HepG2 (cell line): Measurements from ENCODE around the gene SOX9. TPM values are rescaled to one million over a fixed set of nuclear protein-coding genes. Genes with fewer than 3 reads are reported as not detected.

Source experiments
- ATAC-seq: fragments of 200-7000 bp; cut with Tn5 transposase; 3 replicates; pipeline ENCODE4 v1.9.1; 2020; ENCODE audit warnings: mild to moderate bottlenecking, moderate library complexity
- BruUV-seq: library from RNA; stranded (reverse); fragments of 400-500 nt; replicated peaks from 2 replicates; lab custom pipeline; 2021; lab: Mats Ljungman, UMichigan
- CTCF ChIA-PET: fragments of 300-600 bp; formaldehyde crosslinking; extraction: SDS; loops from one replicate; lab custom pipeline; 2021; ENCODE audit warnings: low total read pairs, inconsistent platforms, low intra/inter-chr PET ratio; lab: Yijun Ruan, JAX
- POLR2A ChIA-PET: fragments of 350-600 bp; sonication (Branson Sonifier 250); formaldehyde crosslinking; loops from one replicate; lab custom pipeline; 2020; ENCODE audit warnings: antibody characterized with exemption, inconsistent platforms; lab: Yijun Ruan, JAX
- DNase-seq: peaks from one replicate; pipeline ENCODE4 v3.0.0-alpha.2; 2015; ENCODE audit warnings: low spot score
- FAIRE-seq: peaks from 3 replicates; lab custom pipeline; 2011; peaks lifted over from hg19 to GRCh38; lab: Jason Lieb, UNC
- H2AFZ ChIP-seq: one replicate; pipeline ENCODE4 v1.6.1; 2011; ENCODE audit warnings: low read length, inconsistent platforms
- H3K27ac ChIP-seq: fragments of 300-600 bp; 3 replicates; pipeline ENCODE4 v1.8.0; 2011; ENCODE audit warnings: mixed run types, mild to moderate bottlenecking, mixed read lengths, low read length, inconsistent platforms; ENCODE audit not compliant: insufficient read depth; ENCODE audit errors: extremely low read length
- H3K27me3 ChIP-seq, 2 experiments: fragments of 200-600 bp in 1 of 2; 2 replicates in 1 of 2; 3 replicates in 1 of 2; pipeline versions ENCODE4 v1.6.0 to v1.8.0; 2011; ENCODE audit warnings: low read length in 2 of 2, mild to moderate bottlenecking in 2 of 2, moderate library complexity in 2 of 2, inconsistent platforms in 1 of 2; ENCODE audit not compliant: insufficient read depth in 2 of 2, control insufficient read depth in 1 of 2
- H3K36me3 ChIP-seq, 2 experiments: fragments of 200-600 bp in 1 of 2; replicated peaks in 1 of 2; 2 replicates in 1 of 2; 3 replicates in 1 of 2; pipeline versions ENCODE4 v1.5.1 to v1.8.0; 2011; ENCODE audit warnings: low read length in 2 of 2, inconsistent platforms in 1 of 2; ENCODE audit not compliant: insufficient read depth in 2 of 2, control insufficient read depth in 1 of 2
- H3K4me1 ChIP-seq: 2 replicates; pipeline ENCODE4 v1.5.1; 2012; ENCODE audit warnings: low read length, inconsistent platforms; ENCODE audit not compliant: insufficient read depth
- H3K4me2 ChIP-seq: 2 replicates; pipeline ENCODE4 v1.6.0; 2011; ENCODE audit warnings: low read depth, low read length, inconsistent platforms
- H3K4me3 ChIP-seq, 3 experiments: fragments of 200-600 bp in 1 of 3; sonication (generic), shearing (Covaris generic) in 1 of 3; replicated peaks in 1 of 3; 2 replicates each; pipeline ENCODE4 v1.5.1; 2011 to 2016; ENCODE audit warnings: low read length in 3 of 3, inconsistent platforms in 2 of 3, low read depth in 2 of 3, mild to moderate bottlenecking in 2 of 3, control low read depth in 1 of 3, mixed read lengths in 1 of 3; ENCODE audit not compliant: insufficient read depth in 1 of 3
- H3K79me2 ChIP-seq: one replicate; pipeline ENCODE4 v1.6.1; 2011; ENCODE audit warnings: low read length, inconsistent platforms; ENCODE audit not compliant: insufficient read depth
- H3K9ac ChIP-seq: 2 replicates; pipeline ENCODE4 v1.6.0; 2011; ENCODE audit warnings: mild to moderate bottlenecking, low read depth, low read length, inconsistent platforms; ENCODE audit not compliant: insufficient read depth
- H3K9me3 ChIP-seq: 2 replicates; pipeline ENCODE4 v1.5.1; 2012; ENCODE audit warnings: mild to moderate bottlenecking, low read length
- H4K20me1 ChIP-seq: 2 replicates; pipeline ENCODE4 v1.6.0; 2011; ENCODE audit warnings: inconsistent platforms, mild to moderate bottlenecking, low read length, moderate library complexity; ENCODE audit not compliant: insufficient read depth
- ELF3 ChIP-seq: IDR thresholded peaks from 2 replicates; pipeline ENCODE4 v1.6.1; 2016; ENCODE audit warnings: missing genetic modification reagents, missing compliant biosample characterization
- HES4 ChIP-seq: sonication (generic); formaldehyde crosslinking; IDR thresholded peaks from 2 replicates; pipeline ENCODE4 v1.9.0; 2021; ENCODE audit warnings: mild to moderate bottlenecking, missing genetic modification reagents, borderline replicate concordance
- MYC ChIP-seq: sonication (generic); formaldehyde crosslinking; IDR thresholded peaks from 2 replicates; pipeline ENCODE4 v1.9.0; 2021; ENCODE audit warnings: missing genetic modification reagents, borderline replicate concordance
- NR0B2 ChIP-seq: sonication (generic); formaldehyde crosslinking; IDR thresholded peaks from 2 replicates; pipeline ENCODE4 v1.4.0; 2020; ENCODE audit warnings: mild to moderate bottlenecking, missing genetic modification reagents
- NR2C2 ChIP-seq: sonication (generic); formaldehyde crosslinking; IDR thresholded peaks from 2 replicates; pipeline ENCODE4 v1.4.0; 2020; ENCODE audit warnings: missing genetic modification reagents, mild to moderate bottlenecking, moderate library complexity, borderline replicate concordance
- TAF1 ChIP-seq: sonication (generic); formaldehyde crosslinking; IDR thresholded peaks from 2 replicates; pipeline ENCODE4 v1.4.0; 2020; ENCODE audit warnings: missing genetic modification reagents
- ZNF224 ChIP-seq: sonication (generic); formaldehyde crosslinking; IDR thresholded peaks from 2 replicates; pipeline ENCODE4 v1.5.0; 2020; ENCODE audit warnings: mild to moderate bottlenecking, missing genetic modification reagents
- ZNF235 ChIP-seq: sonication (generic); formaldehyde crosslinking; IDR thresholded peaks from 2 replicates; pipeline ENCODE4 v1.8.1; 2023; ENCODE audit warnings: mild to moderate bottlenecking, missing genetic modification reagents, borderline replicate concordance
- ZNF274 ChIP-seq: sonication (generic); formaldehyde crosslinking; IDR thresholded peaks from 2 replicates; pipeline ENCODE4 v1.5.1; 2020; ENCODE audit warnings: mild to moderate bottlenecking, missing genetic modification reagents
- ZNF296 ChIP-seq: sonication (generic); formaldehyde crosslinking; conservative IDR thresholded peaks from 2 replicates; pipeline ENCODE4 v1.5.0; 2020; ENCODE audit warnings: mild to moderate bottlenecking, missing genetic modification reagents
- ZNF720 ChIP-seq: sonication (generic); formaldehyde crosslinking; IDR thresholded peaks from 2 replicates; pipeline ENCODE4 v1.4.0; 2020; ENCODE audit warnings: missing genetic modification reagents
- ZNF839 ChIP-seq: sonication (generic); formaldehyde crosslinking; IDR thresholded peaks from 2 replicates; pipeline ENCODE4 v1.4.0; 2020; ENCODE audit warnings: missing genetic modification reagents, mild to moderate bottlenecking, borderline replicate concordance
- WGBS: methylation state at CpG from one replicate; pipeline ENCODE4 v1.1.6; 2017; ENCODE audit warnings: low lambda C conversion rate; 5-methylcytosine and 5-hydroxymethylcytosine counted together
- in situ Hi-C: cut with HindIII; loops from 2 replicates; pipeline ENCODE4 v1.10.0; 2017; ENCODE audit warnings: low pct_unique_long_range_greater_than_20kb; ENCODE audit not compliant: extremely low pct_ligation_motif_present
- intact Hi-C: fragments of 100-400 bp; cut with micrococcal nuclease; formaldehyde crosslinking; loops from one replicate; pipeline ENCODE4 v1.10.0; 2022; ENCODE audit not compliant: unreplicated experiment
- polyA plus RNA-seq, 8 experiments: library from polyadenylated mRNA; depleted of rRNA in 3 of 8; stranded (reverse) in 7 of 8; unstranded in 1 of 8; fragments of >200 nt; fragmentation: Illumina TruSeq in 4 of 8; extraction: Trizol in 4 of 8; gene quantifications; 2 replicates each; pipeline versions ENCODE4 v1.2.1 to v1.2.3, GENCODE V29; 2011 to 2016; ENCODE audit warnings: low read depth in 4 of 8, missing spikeins in 1 of 8, mixed read lengths in 1 of 8; ENCODE audit not compliant: insufficient read depth in 1 of 8
- total RNA-seq, 5 experiments: library from RNA; depleted of rRNA; stranded (reverse); fragments of >200 nt; fragmentation: Illumina TruSeq; extraction: Trizol; gene quantifications; 2 replicates each; pipeline ENCODE4 v1.2.3, GENCODE V29; 2016; ENCODE audit warnings: low read depth in 1 of 5

SOX9 gene
- total and polyA plus RNA-seq, 2 of the 13 experiments (the other 11 are each of a cell fraction or from before 2014, with no cell fraction given), result 16.1 to 27.6 TPM

DNA sequence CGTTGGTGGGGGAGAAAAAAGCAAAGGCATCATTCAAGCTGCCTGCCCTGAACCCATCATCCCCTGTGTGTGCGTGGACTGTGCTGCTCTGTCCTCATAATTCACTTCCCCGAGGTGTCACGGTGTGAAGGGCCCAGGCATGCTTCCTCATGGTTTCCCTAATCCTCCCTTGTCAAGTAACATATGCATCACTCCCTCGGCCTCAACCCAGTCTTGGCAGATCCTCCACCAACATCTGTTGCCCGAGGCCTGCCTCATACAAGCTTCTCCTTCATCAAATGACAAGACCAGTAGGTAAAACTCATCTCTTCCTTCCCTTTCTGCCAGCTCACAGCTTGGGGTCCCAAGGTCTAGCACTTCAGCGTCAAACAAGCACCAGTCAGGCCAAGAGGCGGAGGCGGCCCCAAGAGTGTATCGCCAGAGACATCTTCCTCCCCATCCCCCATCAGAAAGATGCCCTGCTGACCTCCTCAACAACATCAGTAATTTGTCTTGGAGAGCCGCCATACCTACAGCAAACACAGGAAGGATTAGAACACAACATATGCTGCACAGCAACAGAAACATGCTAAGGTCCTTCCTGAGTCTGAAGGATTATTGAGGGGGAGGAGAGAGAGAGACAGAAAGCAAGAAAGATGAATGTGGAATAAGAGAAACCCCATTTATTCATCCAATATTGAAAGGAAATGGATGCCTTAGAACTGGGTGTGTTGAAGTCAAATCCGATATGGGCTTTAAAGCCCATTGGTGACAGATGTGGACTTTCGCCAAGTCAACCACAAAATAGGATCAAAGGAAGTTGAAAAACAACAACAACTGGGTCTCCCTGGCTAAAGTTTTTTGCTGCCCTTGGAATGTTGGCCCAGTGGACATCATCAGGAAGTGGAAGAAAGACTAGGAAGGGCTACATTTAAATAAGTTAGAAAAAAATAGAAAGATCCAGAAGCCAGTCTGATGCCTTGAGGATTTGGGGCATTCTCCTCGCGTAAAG lies 38.4 kb downstream of the SOX9 start:
- peak; percentile 23 for DNase-seq
- ChIA-PET CTCF (no interaction called here), POLR2A (no interaction called here)
- WGBS, result 41% methylated on average over 15 of the region's 15 CpGs
- no peak overlapping the region for H2AFZ ChIP-seq
- no peak for ATAC-seq
- no peaks in the 10 kb centered on the region for H4K20me1 ChIP-seq
- peak overlapping the region; percentile 10; the same call in 1 of the 2 replicates for H3K4me2 ChIP-seq
- H3K36me3 ChIP-seq, result no peaks in the 10 kb centered on the region
- peaks cover 0 to 16% of the 10 kb centered on the region in 2 experiments; a peak in 3 of 5 replicates for H3K27me3 ChIP-seq
- TF ChIP-seq NR0B2 (no peak), ZNF274 (peak; percentile 46; the same call in 1 of the 2 replicates)
- TF ChIP-seq, all 625 proteins: peak for 1
- BruUV-seq, result no TSS peak
- in situ Hi-C loops (no loop called here), intact Hi-C loops (loop anchor here (10.0 kb wide), 1 partner anchor 176 kb away; no protein-coding TSS in a partner anchor)
- Histone ChIP-seq H3K4me3 (no peak overlapping the region), H3K4me1 (peaks cover 17% of the 10 kb centered on the region), H3K79me2 (no peaks in the 10 kb centered on the region), H3K27ac (no peak overlapping the region), H3K9me3 (no peaks in the 10 kb centered on the region), H3K9ac (no peak overlapping the region)
- no peak for FAIRE-seq

DNA sequence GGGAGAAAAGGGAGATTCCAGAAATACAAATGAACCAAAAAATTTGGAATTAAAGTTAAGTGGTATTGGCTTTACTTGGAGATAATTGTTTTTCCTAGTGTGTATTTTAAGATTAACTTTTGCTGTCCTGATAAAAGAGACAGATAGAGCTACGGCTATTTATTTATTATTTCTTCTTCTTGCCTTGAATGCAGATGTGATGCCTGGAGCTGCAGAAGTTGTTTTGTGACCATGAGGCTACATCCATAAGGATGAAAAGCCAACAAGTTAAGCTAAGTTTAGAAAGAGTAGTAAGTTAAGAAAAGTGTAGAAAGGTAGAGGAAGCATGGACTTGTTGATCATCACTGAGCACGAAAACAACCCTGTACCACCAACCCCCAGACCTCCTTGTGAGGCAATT lies 41.7 kb downstream of the SOX9 start:
- Histone ChIP-seq H3K4me3 (no peak overlapping the region), H3K4me2 (no peak overlapping the region), H3K27ac (no peak overlapping the region), H3K36me3 (no peaks in the 10 kb centered on the region), H3K9ac (no peak overlapping the region), H3K9me3 (no peaks in the 10 kb centered on the region), H2AFZ (no peak overlapping the region), H3K79me2 (no peaks in the 10 kb centered on the region), H4K20me1 (no peaks in the 10 kb centered on the region), H3K27me3 (peaks cover 0 to 22% of the 10 kb centered on the region in 2 experiments; a peak in 3 of 5 replicates), H3K4me1 (peaks cover 28% of the 10 kb centered on the region)
- intact Hi-C loops (no loop called here), in situ Hi-C loops (no loop called here)
- BruUV-seq, result no TSS peak
- 54% methylated on average over 2 of the region's 2 CpGs for WGBS
- ChIA-PET CTCF (no interaction called here), POLR2A (no interaction called here)
- no peak for DNase-seq
- ATAC-seq, result no peak
- no peak for FAIRE-seq
- TF ChIP-seq HES4, result no peak
- TF ChIP-seq ZNF720, result no peak
- no peak for TF ChIP-seq ELF3
- TF ChIP-seq NR2C2 (CRISPR knock-in tag), result no peak
- no peak for TF ChIP-seq MYC
- no peak for TF ChIP-seq ZNF235
- TF ChIP-seq ZNF839, result no peak
- no peak for TF ChIP-seq ZNF224
- TF ChIP-seq ZNF296 (CRISPR knock-in tag), result no peak
- no peak for TF ChIP-seq TAF1 (CRISPR knock-in tag)
